HCT116 (cell line): Measurements from ENCODE around the gene EEF1E1. TPM values are rescaled to one million over a fixed set of nuclear protein-coding genes. Genes with fewer than 3 reads are reported as not detected.

Source experiments
- ATAC-seq: fragments of 200-7000 bp; cut with Tn5 transposase; 2 replicates; pipeline ENCODE4 v1.9.1; 2020; ENCODE audit warnings: mild to moderate bottlenecking, moderate library complexity
- BruUV-seq: library from RNA; stranded (reverse); fragments of 400-500 nt; replicated peaks from 2 replicates; lab custom pipeline; 2021; lab: Mats Ljungman, UMichigan
- CTCF ChIA-PET: fragments of 300-600 bp; sonication (Branson Sonifier 250); formaldehyde crosslinking; loops from one replicate; lab custom pipeline; 2021; ENCODE audit warnings: antibody characterized with exemption; lab: Charles Lee
- POLR2A ChIA-PET: fragments of 300-600, 350-600 bp; sonication (Branson Sonifier 250); formaldehyde crosslinking; loops from one replicate; lab custom pipeline; 2021; ENCODE audit warnings: antibody characterized with exemption; lab: Charles Lee
- RAD21 ChIA-PET, 2 experiments: fragments of 300-600 bp; sonication (Branson Sonifier 250); formaldehyde crosslinking; loops; one replicate each; lab custom pipeline; 2023; ENCODE audit warnings: low total read pairs in 2 of 2; ENCODE audit not compliant: uncharacterized antibody in 2 of 2, unreplicated experiment in 2 of 2, low non-redundant PET in 1 of 2; lab: Charles Lee
- DNase-seq: peaks from one replicate; pipeline ENCODE4 v3.0.0-alpha.2; 2010; ENCODE audit warnings: low read depth, low spot score
- H2AFZ ChIP-seq: fragments of 200-600 bp; shearing (Covaris generic), sonication (generic); 2 replicates; pipeline ENCODE4 v1.6.1; 2017; ENCODE audit warnings: low read depth, mixed run types, mixed read lengths, antibody characterized with exemption, low read length; ENCODE audit not compliant: poor library complexity, severe bottlenecking
- H3K27ac ChIP-seq: 2 replicates; pipeline ENCODE4 v1.5.1; 2012; ENCODE audit warnings: low read depth, low read length
- H3K27me3 ChIP-seq: fragments of 200-600 bp; sonication (generic); 2 replicates; pipeline ENCODE4 v1.6.1; 2016; ENCODE audit warnings: mixed run types, low read length, mixed read lengths; ENCODE audit not compliant: insufficient read depth
- H3K36me3 ChIP-seq, 2 experiments: fragments of 200-500 bp in 1 of 2; fragments of 200-600 bp in 1 of 2; sonication (Bioruptor generic) in 1 of 2; sonication (generic) in 1 of 2; 2 replicates each; pipeline versions ENCODE4 v1.5.1 to v1.6.1; 2014 to 2016; ENCODE audit warnings: low read length in 2 of 2, inconsistent platforms in 1 of 2, mixed read lengths in 1 of 2, mixed run types in 1 of 2; ENCODE audit not compliant: insufficient read depth in 2 of 2, control insufficient read depth in 1 of 2
- H3K4me1 ChIP-seq, 2 experiments: fragments of 200-600 bp in 1 of 2; sonication (generic) in 1 of 2; 2 replicates each; pipeline versions ENCODE4 v1.5.1 to v1.6.1; 2012 to 2017; ENCODE audit warnings: low read length in 2 of 2, inconsistent platforms in 1 of 2, mild to moderate bottlenecking in 1 of 2, mixed read lengths in 1 of 2, mixed run types in 1 of 2, moderate library complexity in 1 of 2; ENCODE audit not compliant: insufficient read depth in 2 of 2, control insufficient read depth in 1 of 2
- H3K4me2 ChIP-seq: fragments of 200-600 bp; sonication (generic); 2 replicates; pipeline ENCODE4 v1.6.1; 2017; ENCODE audit warnings: mixed run types, low read length, mixed read lengths
- H3K4me3 ChIP-seq, 2 experiments: fragments of 200-600 bp in 1 of 2; sonication (generic) in 1 of 2; replicated peaks in 1 of 2; 2 replicates each; pipeline ENCODE4 v1.5.1; 2011 to 2016; ENCODE audit warnings: low read length in 2 of 2, control low read depth in 1 of 2, low read depth in 1 of 2, mild to moderate bottlenecking in 1 of 2, mixed read lengths in 1 of 2, mixed run types in 1 of 2
- H3K79me2 ChIP-seq: fragments of 200-600 bp; sonication (generic); 2 replicates; pipeline ENCODE4 v1.6.1; 2017; ENCODE audit warnings: mild to moderate bottlenecking, mixed run types, low read length, moderate library complexity, mixed read lengths; ENCODE audit not compliant: insufficient read depth
- H3K9ac ChIP-seq: fragments of 200-600 bp; sonication (generic); 2 replicates; pipeline ENCODE4 v1.6.1; 2016; ENCODE audit warnings: low read length, mixed read lengths
- H3K9me2 ChIP-seq: fragments of 200-600 bp; sonication (generic), shearing (Covaris generic); 2 replicates; pipeline ENCODE4 v1.6.1; 2017; ENCODE audit warnings: mixed run types, mild to moderate bottlenecking, moderate library complexity; ENCODE audit not compliant: insufficient read depth
- H3K9me3 ChIP-seq, 2 experiments: fragments of 200-500 bp in 1 of 2; fragments of 200-600 bp in 1 of 2; sonication (Bioruptor generic) in 1 of 2; sonication (generic) in 1 of 2; 2 replicates each; pipeline ENCODE4 v1.6.1; 2014 to 2017; ENCODE audit warnings: low read length in 2 of 2, mixed read lengths in 2 of 2, inconsistent platforms in 1 of 2, low read depth in 1 of 2, mild to moderate bottlenecking in 1 of 2, mixed run types in 1 of 2, moderate library complexity in 1 of 2; ENCODE audit not compliant: control insufficient read depth in 1 of 2, insufficient read depth in 1 of 2
- H4K20me1 ChIP-seq: fragments of 200-600 bp; sonication (generic), shearing (Covaris generic); 2 replicates; pipeline ENCODE4 v1.6.1; 2017; ENCODE audit warnings: mixed run types, mild to moderate bottlenecking, moderate library complexity; ENCODE audit not compliant: insufficient read depth
- EGR1 ChIP-seq: IDR thresholded peaks from 2 replicates; pipeline ENCODE4 v1.6.1; 2012; ENCODE audit warnings: low read depth
- ELF1 ChIP-seq: IDR thresholded peaks from 2 replicates; pipeline ENCODE4 v1.6.1; 2012; ENCODE audit warnings: low read depth, borderline replicate concordance
- FOSL1 ChIP-seq: IDR thresholded peaks from 2 replicates; pipeline ENCODE4 v1.6.1; 2012; ENCODE audit warnings: low read depth
- POLR2A ChIP-seq: IDR thresholded peaks from 2 replicates; pipeline ENCODE4 v1.7.0; 2011; ENCODE audit warnings: borderline replicate concordance; ENCODE audit not compliant: insufficient read depth, insufficient read length; ENCODE audit errors: extremely low read depth
- RAD21 ChIP-seq: IDR thresholded peaks from 2 replicates; pipeline ENCODE4 v1.6.1; 2012; ENCODE audit warnings: low read depth, mild to moderate bottlenecking
- SIN3A ChIP-seq: IDR thresholded peaks from 2 replicates; pipeline ENCODE4 v1.6.1; 2012; ENCODE audit warnings: low read depth
- TCF7L2 ChIP-seq: IDR thresholded peaks from 2 replicates; pipeline ENCODE4 v1.7.0; 2011; ENCODE audit warnings: borderline replicate concordance, inconsistent platforms; ENCODE audit not compliant: insufficient read depth, insufficient read length; ENCODE audit errors: extremely low read depth
- ZFX ChIP-seq: fragments of 450-650 bp; IDR thresholded peaks from 2 replicates; pipeline ENCODE4 v1.6.1; 2017
- ZNF274 ChIP-seq: fragments of 200-500 bp; sonication (Bioruptor generic); IDR thresholded peaks from 2 replicates; pipeline ENCODE4 v1.6.1; 2014; ENCODE audit warnings: mild to moderate bottlenecking, low read depth, low read length, inconsistent platforms
- intact Hi-C: fragments of 100-400 bp; cut with micrococcal nuclease; formaldehyde crosslinking; loops from 2 replicates; pipeline ENCODE4 v1.10.0; 2022
- total RNA-seq: library from RNA; stranded (reverse); gene quantifications from one replicate; pipeline ENCODE4 v1.2.1, GENCODE V29; 2021; ENCODE audit not compliant: unreplicated experiment
- TF ChIP-seq, protein P1 (sequence below): IDR thresholded peaks from 2 replicates; pipeline ENCODE4 v1.6.1; 2012
- TF ChIP-seq, protein P2 (sequence below): IDR thresholded peaks from 2 replicates; pipeline ENCODE4 v1.6.1; 2011; ENCODE audit warnings: mild to moderate bottlenecking, low read length, moderate library complexity; ENCODE audit not compliant: insufficient replicate concordance; ENCODE audit errors: extremely low read depth

Gene EEF1E1
- total RNA-seq, 1 experiment from 2014 or later, result 69.7 TPM

DNA sequence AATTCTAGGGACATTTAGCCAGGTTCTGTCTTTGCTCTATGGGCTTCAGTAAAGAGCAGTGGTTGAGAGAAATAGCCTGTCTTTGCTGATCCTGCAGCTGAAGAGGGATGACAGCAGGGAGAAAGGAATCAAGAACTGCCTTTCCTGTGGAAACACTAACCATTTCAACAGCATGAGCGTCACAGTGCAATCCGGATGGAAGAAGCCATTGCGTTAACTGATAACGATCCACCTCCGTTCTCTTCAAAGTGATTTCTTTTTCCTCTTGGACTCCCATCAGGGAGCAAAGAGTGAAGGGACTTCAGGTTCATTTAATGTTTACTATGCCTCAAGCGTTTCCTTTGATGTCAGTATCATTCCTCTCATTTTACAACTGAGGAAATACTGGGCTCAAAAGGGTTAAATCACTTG, 35.2 kb upstream of the EEF1E1 start:
- H3K9me3 ChIP-seq, result no peaks in the 10 kb centered on the region
- no peak for ATAC-seq
- ChIA-PET POLR2A (no interaction called here), RAD21 (no interaction called here), CTCF (no interaction called here)
- no peaks in the 10 kb centered on the region for H3K4me1 ChIP-seq
- no peaks in the 10 kb centered on the region for H3K79me2 ChIP-seq
- BruUV-seq, result no TSS peak
- no peak for DNase-seq
- no peak overlapping the region for H2AFZ ChIP-seq
- no peak overlapping the region for H3K4me2 ChIP-seq
- H3K27me3 ChIP-seq, result no peaks in the 10 kb centered on the region
- H3K9me2 ChIP-seq, result no peaks in the 10 kb centered on the region
- TF ChIP-seq RAD21 (no peak), TCF7L2 (no peak), SIN3A (no peak), ELF1 (no peak), EGR1 (no peak)
- TF ChIP-seq, protein P1, sequence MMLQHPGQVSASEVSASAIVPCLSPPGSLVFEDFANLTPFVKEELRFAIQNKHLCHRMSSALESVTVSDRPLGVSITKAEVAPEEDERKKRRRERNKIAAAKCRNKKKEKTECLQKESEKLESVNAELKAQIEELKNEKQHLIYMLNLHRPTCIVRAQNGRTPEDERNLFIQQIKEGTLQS, result no peak
- no peaks in the 10 kb centered on the region for H4K20me1 ChIP-seq
- no peak overlapping the region for H3K4me3 ChIP-seq
- H3K36me3 ChIP-seq, result no peaks in the 10 kb centered on the region
- H3K27ac ChIP-seq, result no peak overlapping the region
- no peak overlapping the region for H3K9ac ChIP-seq
- intact Hi-C loops, result loop anchor here (10.0 kb wide), 1 partner anchor 847 kb away; no protein-coding TSS in a partner anchor

DNA sequence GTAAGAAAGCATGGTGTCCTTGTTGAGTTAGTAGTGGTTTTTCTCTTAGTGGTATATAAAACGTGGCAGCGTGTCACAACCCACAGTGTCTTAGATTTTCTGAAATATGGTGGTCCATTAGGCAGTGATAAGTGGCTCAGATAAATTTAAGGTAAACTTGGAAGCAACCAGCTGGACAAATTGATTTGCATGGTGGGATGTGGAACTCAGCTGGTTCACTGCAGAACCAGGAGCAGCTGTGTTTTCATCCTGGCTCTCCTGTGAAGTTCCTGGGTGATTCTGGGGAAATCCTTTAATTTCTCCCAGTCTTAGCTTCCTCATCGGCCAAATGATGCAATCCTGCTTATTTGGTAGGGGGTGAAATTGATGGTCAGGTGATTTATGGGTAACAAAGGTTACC, 32.9 kb upstream of the EEF1E1 start:
- Histone ChIP-seq H4K20me1 (no peaks in the 10 kb centered on the region), H3K9me3 (no peaks in the 10 kb centered on the region), H3K4me2 (no peak overlapping the region), H3K79me2 (no peaks in the 10 kb centered on the region), H3K27me3 (0 out of 2 replicates have a peak, but pooled peaks cover 4% of the 10 kb centered on the region), H3K4me3 (no peak overlapping the region), H2AFZ (no peak overlapping the region), H3K9me2 (no peaks in the 10 kb centered on the region), H3K36me3 (no peaks in the 10 kb centered on the region), H3K27ac (no peak overlapping the region), H3K4me1 (peaks cover 0 to 2% of the 10 kb centered on the region in 2 experiments; a peak in 1 of 4 replicates), H3K9ac (no peak overlapping the region)
- no TSS peak for BruUV-seq
- ChIA-PET CTCF (interaction anchor here (9.1 kb wide), 1 partner anchor 84 kb away, joined by 198 read pairs; no protein-coding TSS in a partner anchor), RAD21 (no interaction called here), POLR2A (no interaction called here)
- ATAC-seq (no peak), DNase-seq (no peak)
- intact Hi-C loops, result loop anchor here (10.0 kb wide), 1 partner anchor 850 kb away; no protein-coding TSS in a partner anchor
- TF ChIP-seq, protein P1, result no peak
- TF ChIP-seq FOSL1 (no peak), ZFX (no peak), RAD21 (no peak), ELF1 (no peak), ZNF274 (no peak), POLR2A (no peak)
- TF ChIP-seq, protein P2, sequence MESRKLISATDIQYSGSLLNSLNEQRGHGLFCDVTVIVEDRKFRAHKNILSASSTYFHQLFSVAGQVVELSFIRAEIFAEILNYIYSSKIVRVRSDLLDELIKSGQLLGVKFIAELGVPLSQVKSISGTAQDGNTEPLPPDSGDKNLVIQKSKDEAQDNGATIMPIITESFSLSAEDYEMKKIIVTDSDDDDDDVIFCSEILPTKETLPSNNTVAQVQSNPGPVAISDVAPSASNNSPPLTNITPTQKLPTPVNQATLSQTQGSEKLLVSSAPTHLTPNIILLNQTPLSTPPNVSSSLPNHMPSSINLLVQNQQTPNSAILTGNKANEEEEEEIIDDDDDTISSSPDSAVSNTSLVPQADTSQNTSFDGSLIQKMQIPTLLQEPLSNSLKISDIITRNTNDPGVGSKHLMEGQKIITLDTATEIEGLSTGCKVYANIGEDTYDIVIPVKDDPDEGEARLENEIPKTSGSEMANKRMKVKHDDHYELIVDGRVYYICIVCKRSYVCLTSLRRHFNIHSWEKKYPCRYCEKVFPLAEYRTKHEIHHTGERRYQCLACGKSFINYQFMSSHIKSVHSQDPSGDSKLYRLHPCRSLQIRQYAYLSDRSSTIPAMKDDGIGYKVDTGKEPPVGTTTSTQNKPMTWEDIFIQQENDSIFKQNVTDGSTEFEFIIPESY, result no peak
